Panc1 (cell line): ENCODE data around the gene ISY1. TPM values are rescaled to one million over a fixed set of nuclear protein-coding genes. Genes with fewer than 3 reads are reported as not detected.

Experiments used
- ATAC-seq: fragments of 200-7000 bp; cut with Tn5 transposase; 2 replicates; pipeline ENCODE4 v1.9.1; 2020; ENCODE audit warnings: mild to moderate bottlenecking, moderate library complexity
- BruUV-seq: library from RNA; stranded (reverse); fragments of 400-500 nt; replicated peaks from 2 replicates; lab custom pipeline; 2021; lab: Mats Ljungman, UMichigan
- CTCF ChIA-PET: fragments of 300-600 bp; sonication (Branson Sonifier 250); formaldehyde crosslinking; loops from one replicate; lab custom pipeline; 2022; ENCODE audit warnings: antibody characterized with exemption; lab: Charles Lee
- POLR2A ChIA-PET: fragments of 300-600 bp; sonication (Branson Sonifier 250); formaldehyde crosslinking; loops from one replicate; lab custom pipeline; 2022; ENCODE audit warnings: antibody characterized with exemption; lab: Charles Lee
- DNase-seq: peaks from one replicate; pipeline ENCODE4 v3.0.0-alpha.2; 2010; ENCODE audit warnings: low read depth, low spot score
- H3K27ac ChIP-seq: 2 replicates; pipeline ENCODE4 v1.5.1; 2011; ENCODE audit warnings: mild to moderate bottlenecking, low read length, inconsistent platforms
- H3K27me3 ChIP-seq: fragments of 200-500 bp; sonication (Bioruptor generic); 2 replicates; pipeline ENCODE4 v1.6.0; 2014; ENCODE audit warnings: low read length, inconsistent platforms; ENCODE audit not compliant: control insufficient read depth, insufficient read depth
- H3K36me3 ChIP-seq: fragments of 200-500 bp; sonication (Bioruptor generic); 2 replicates; pipeline ENCODE4 v1.5.1; 2014; ENCODE audit warnings: inconsistent platforms, mild to moderate bottlenecking, low read length, moderate library complexity; ENCODE audit not compliant: control insufficient read depth, insufficient read depth
- H3K4me1 ChIP-seq: 2 replicates; pipeline ENCODE4 v1.5.1; 2011; ENCODE audit warnings: inconsistent platforms, mild to moderate bottlenecking, low read length, moderate library complexity; ENCODE audit not compliant: control insufficient read depth, insufficient read depth
- H3K4me3 ChIP-seq, 2 experiments: 2 replicates each; pipeline ENCODE4 v1.5.1; 2011 to 2012; ENCODE audit warnings: low read depth in 2 of 2, low read length in 2 of 2, mild to moderate bottlenecking in 2 of 2, inconsistent platforms in 1 of 2, moderate library complexity in 1 of 2
- H3K9me3 ChIP-seq: fragments of 200-500 bp; sonication (Bioruptor generic); 2 replicates; pipeline ENCODE4 v1.5.1; 2014; ENCODE audit warnings: low read depth, mild to moderate bottlenecking, inconsistent platforms, low read length, moderate library complexity; ENCODE audit not compliant: control insufficient read depth, insufficient read depth
- CTCF ChIP-seq: fragments of 450-650 bp; IDR thresholded peaks from 2 replicates; pipeline ENCODE4 v1.5.1; 2017; ENCODE audit warnings: mild to moderate bottlenecking
- POLR2AphosphoS5 ChIP-seq: IDR thresholded peaks from 2 replicates; pipeline ENCODE4 v1.6.1; 2012; ENCODE audit warnings: mild to moderate bottlenecking, low read depth, low read length, moderate library complexity
- REST ChIP-seq, 2 experiments: IDR thresholded peaks; 2 replicates each; pipeline ENCODE4 v1.6.1; 2011 to 2012; ENCODE audit warnings: low read depth in 2 of 2, control low read depth in 1 of 2, low read length in 1 of 2, mild to moderate bottlenecking in 1 of 2, moderate library complexity in 1 of 2; ENCODE audit not compliant: insufficient read depth in 1 of 2
- SIN3A ChIP-seq: IDR thresholded peaks from 2 replicates; pipeline ENCODE4 v1.6.1; 2012; ENCODE audit warnings: low read depth, mild to moderate bottlenecking, low read length, moderate library complexity, borderline replicate concordance; ENCODE audit not compliant: insufficient read depth
- TCF7L2 ChIP-seq: IDR thresholded peaks from 2 replicates; pipeline ENCODE4 v1.6.1; 2011; ENCODE audit warnings: mild to moderate bottlenecking, low read depth, low read length, inconsistent platforms
- in situ Hi-C: cut with HindIII; loops from 2 replicates; pipeline ENCODE4 v1.10.0; 2016; ENCODE audit warnings: low sequenced_read_pairs, low pct_unique_long_range_greater_than_20kb
- intact Hi-C: fragments of 100-400 bp; cut with micrococcal nuclease; formaldehyde crosslinking; loops from one replicate; pipeline ENCODE4 v1.10.0; 2022; ENCODE audit not compliant: unreplicated experiment
- total RNA-seq: library from RNA; stranded (reverse); gene quantifications from one replicate; pipeline ENCODE4 v1.2.1, GENCODE V29; 2021; ENCODE audit not compliant: unreplicated experiment

The ISY1 gene
- total RNA-seq, 1 experiment from 2014 or later: 45.7 TPM

GRCh38 chr3:129204473-129204872, 43.6 kb upstream of the ISY1 start:
- intact Hi-C loops (no loop called here), in situ Hi-C loops (no loop called here)
- H3K27ac ChIP-seq: no peak overlapping the region
- no peaks in the 10 kb centered on the region for H3K36me3 ChIP-seq
- H3K27me3 ChIP-seq: no peaks in the 10 kb centered on the region
- H3K4me1 ChIP-seq: peaks cover 16% of the 10 kb centered on the region
- ChIA-PET POLR2A (no interaction called here), CTCF (no interaction called here)
- BruUV-seq: no TSS peak
- DNase-seq (no peak), ATAC-seq (no peak)
- H3K4me3 ChIP-seq: no peak overlapping the region
- no peaks in the 10 kb centered on the region for H3K9me3 ChIP-seq
- TF ChIP-seq SIN3A (no peak), REST (IDR thresholded peaks at IDR 0.05; ENCODE audit: insufficient read depth in 1 of 2, low read depth in 2 of 2, low read length in 1 of 2) (no peak), POLR2AphosphoS5 (no peak), TCF7L2 (no peak), CTCF (no peak)

- Histone ChIP-seq H3K4me3 (no peak overlapping the region), H3K4me1 (peaks cover 22% of the 10 kb centered on the region), H3K27ac (no peak overlapping the region), H3K36me3 (no peaks in the 10 kb centered on the region), H3K27me3 (no peaks in the 10 kb centered on the region), H3K9me3 (no peaks in the 10 kb centered on the region)
- CTCF ChIA-PET: interaction anchor here (0.6 kb wide), 1 partner anchor 47 kb away, joined by 3 read pairs; no protein-coding TSS in a partner anchor
- DNase-seq: no peak
- POLR2A ChIA-PET: no interaction called here
- TF ChIP-seq SIN3A: no peak
- TF ChIP-seq REST (IDR thresholded peaks at IDR 0.05; ENCODE audit: insufficient read depth in 1 of 2, low read depth in 2 of 2, low read length in 1 of 2): no peak
- no peak for TF ChIP-seq CTCF
- no peak for TF ChIP-seq POLR2AphosphoS5
- no peak for TF ChIP-seq TCF7L2
- BruUV-seq: no TSS peak
- in situ Hi-C loops (no loop called here), intact Hi-C loops (no loop called here)
- no peak for ATAC-seq
Measured at GRCh38 chr3:129199366-129199765, 38.5 kb upstream of the ISY1 start.
